GM12878 (cell line): ENCODE data around the gene MEX3D.

Experiments used
- CHD2 ChIP-seq: IDR thresholded peaks from 2 replicates; pipeline ENCODE4 v1.6.1; 2011; ENCODE audit warnings: low read depth, low read length, improper control_type of control experiment, borderline replicate concordance
- CTCF ChIP-seq, 3 experiments: IDR thresholded peaks in 2 of 3; conservative IDR thresholded peaks in 1 of 3; 2 replicates each; pipeline ENCODE4 v1.5.1; 2011; ENCODE audit warnings: low read depth in 3 of 3, low read length in 3 of 3, mild to moderate bottlenecking in 3 of 3, control low read depth in 2 of 3, moderate library complexity in 2 of 3, inconsistent platforms in 1 of 3, mixed read lengths in 1 of 3; ENCODE audit not compliant: control insufficient read depth in 2 of 3, insufficient read depth in 1 of 3; ENCODE audit errors: extremely low read depth in 1 of 3
- ETV6 ChIP-seq, 2 experiments: fragments of 450-650 bp in 1 of 2; IDR thresholded peaks in 1 of 2; conservative IDR thresholded peaks in 1 of 2; 2 replicates each; pipeline ENCODE4 v1.6.1; 2014; ENCODE audit warnings: antibody characterized with exemption in 1 of 2, borderline replicate concordance in 1 of 2, low read depth in 1 of 2, mild to moderate bottlenecking in 1 of 2, moderate library complexity in 1 of 2
- POLR2A ChIP-seq: IDR thresholded peaks from 2 replicates; pipeline ENCODE4 v1.6.1; 2011; ENCODE audit warnings: low read depth, mild to moderate bottlenecking, low read length
- SMC3 ChIP-seq: IDR thresholded peaks from 2 replicates; pipeline ENCODE4 v1.6.1; 2011; ENCODE audit warnings: low read length, improper control_type of control experiment, borderline replicate concordance

GRCh38 chr19:1534972-1535371 is 33.2 kb downstream of the MEX3D start:
- no peak for TF ChIP-seq SMC3
- no peak for TF ChIP-seq CHD2
- TF ChIP-seq CTCF (IDR thresholded peaks at IDR 0.05 in 2 of 3, conservative IDR thresholded peaks at IDR 0.05 in 1 of 3; ENCODE audit: control insufficient read depth in 2 of 3, extremely low read depth in 1 of 3, insufficient read depth in 1 of 3, low read depth in 3 of 3, low read length in 3 of 3), result no peak
- no peak for TF ChIP-seq POLR2A
- TF ChIP-seq ETV6 (conservative IDR thresholded peaks at IDR 0.05 in 1 of 2, IDR thresholded peaks at IDR 0.05 in 1 of 2; ENCODE audit: borderline replicate concordance in 1 of 2, low read depth in 1 of 2), result no peak
